Measurements from ENCODE around the gene TPT1. TPM values are rescaled to one million over a fixed set of nuclear protein-coding genes. Genes with fewer than 3 reads are reported as not detected.
"Not testable (repeated sequence)": the region's sequence is repeated elsewhere in the genome, so short reads cannot be mapped to it uniquely, and the experiment has no call there.

TPT1 gene
- 3,315 and 3,393 TPM in 2 replicates for total RNA-seq
- long read RNA-seq, full-length matches to known transcripts, result 2,878 of 2,929 reads
- long read RNA-seq, partial matches to known transcripts, result 19 of 2,929 reads
- long read RNA-seq, other reads (novel, unspliced or antisense), result 32 of 2,929 reads

GRCh38 chr13:45341034-45341798 is at the start of gene TPT1:
TSS of gene TPT1 (minus strand) at chr13:45341183. CDS start at chr13:45341069, 114 bp downstream.
- peak; percentile 100 for DNase-seq (ENCODE audit: extremely low spot score, unreplicated experiment)
- Mint-ChIP-seq H3K27me3 (ENCODE audit: unreplicated experiment) (no peaks in the 10 kb centered on the region), H3K36me3 (ENCODE audit: unreplicated experiment) (peaks cover 46% of the 10 kb centered on the region), H3K9me3 (ENCODE audit: unreplicated experiment) (no peaks in the 10 kb centered on the region), H3K4me3 (ENCODE audit: unreplicated experiment) (peak within 1 kb of the TSS; percentile 97), H3K27ac (ENCODE audit: unreplicated experiment) (peak within 1 kb of the TSS; percentile 99), H3K4me1 (ENCODE audit: unreplicated experiment) (peaks cover 54% of the 10 kb centered on the region)
- no peak for TF ChIP-seq CTCF (IDR thresholded peaks at IDR 0.05)

- not testable (repeated sequence) for H3K4me1 Mint-ChIP-seq (ENCODE audit: unreplicated experiment); DNase-seq (ENCODE audit: extremely low spot score, unreplicated experiment); H3K27ac Mint-ChIP-seq (ENCODE audit: unreplicated experiment); H3K27me3 Mint-ChIP-seq (ENCODE audit: unreplicated experiment); H3K9me3 Mint-ChIP-seq (ENCODE audit: unreplicated experiment); H3K4me3 Mint-ChIP-seq (ENCODE audit: unreplicated experiment)
- H3K36me3 Mint-ChIP-seq (ENCODE audit: unreplicated experiment), result peaks cover 11% of the 10 kb centered on the region
Measured at GRCh38 chr13:45390348-45390747, 49.4 kb upstream of the TPT1 start.

- DNase-seq (ENCODE audit: extremely low spot score, unreplicated experiment), result no peak
- no peaks in the 10 kb centered on the region for H3K27me3 Mint-ChIP-seq (ENCODE audit: unreplicated experiment)
- no peak for TF ChIP-seq CTCF (IDR thresholded peaks at IDR 0.05)
- H3K4me3 Mint-ChIP-seq (ENCODE audit: unreplicated experiment), result no peak overlapping the region
- no peaks in the 10 kb centered on the region for H3K9me3 Mint-ChIP-seq (ENCODE audit: unreplicated experiment)
- H3K36me3 Mint-ChIP-seq (ENCODE audit: unreplicated experiment), result peaks cover 22% of the 10 kb centered on the region
- no peak overlapping the region for H3K27ac Mint-ChIP-seq (ENCODE audit: unreplicated experiment)
- H3K4me1 Mint-ChIP-seq (ENCODE audit: unreplicated experiment), result no peaks in the 10 kb centered on the region
Measured at GRCh38 chr13:45388664-45389063, 47.7 kb upstream of the TPT1 start.

GRCh38 chr13:45386892-45387575 is 46.1 kb upstream of the TPT1 start:
- H3K27me3 Mint-ChIP-seq (ENCODE audit: unreplicated experiment); H3K27ac Mint-ChIP-seq (ENCODE audit: unreplicated experiment): not testable (repeated sequence)

GRCh38 chr13:45385907-45386553 is 45.0 kb upstream of the TPT1 start:
- Mint-ChIP-seq H3K4me1 (ENCODE audit: unreplicated experiment) (no peaks in the 10 kb centered on the region), H3K27me3 (ENCODE audit: unreplicated experiment) (no peaks in the 10 kb centered on the region), H3K4me3 (ENCODE audit: unreplicated experiment) (no peak overlapping the region), H3K9me3 (ENCODE audit: unreplicated experiment) (no peaks in the 10 kb centered on the region), H3K27ac (ENCODE audit: unreplicated experiment) (no peak overlapping the region), H3K36me3 (ENCODE audit: unreplicated experiment) (peaks cover 22% of the 10 kb centered on the region)
- no peak for DNase-seq (ENCODE audit: extremely low spot score, unreplicated experiment)
- TF ChIP-seq CTCF (IDR thresholded peaks at IDR 0.05), result no peak

More at GRCh38 chr13:45386892-45387575, 46.1 kb upstream of the TPT1 start:
- H3K9me3 Mint-ChIP-seq (ENCODE audit: unreplicated experiment); H3K4me3 Mint-ChIP-seq (ENCODE audit: unreplicated experiment); DNase-seq (ENCODE audit: extremely low spot score, unreplicated experiment); H3K4me1 Mint-ChIP-seq (ENCODE audit: unreplicated experiment): not testable (repeated sequence)
- peaks cover 22% of the 10 kb centered on the region for H3K36me3 Mint-ChIP-seq (ENCODE audit: unreplicated experiment)

Measured in osteocyte (in vitro differentiated cells).